GM20000 (cell line): ENCODE measurements around the gene KIF18B.

Experiments
- DNase-seq: peaks from one replicate; pipeline ENCODE4 v3.0.0; 2012; ENCODE audit warnings: low spot score
- CTCF ChIP-seq: IDR thresholded peaks from 2 replicates; pipeline ENCODE4 v1.5.1; 2012; ENCODE audit warnings: mild to moderate bottlenecking, control low read depth; ENCODE audit errors: extremely low read depth, missing control alignments

KIF18B gene

GRCh38 chr17:44932787-44933097 is 14.8 kb downstream of the KIF18B start:
- no peak for DNase-seq
- no peak for TF ChIP-seq CTCF

GRCh38 chr17:44932096-44932786 is 15.3 kb downstream of the KIF18B start:
- DNase-seq: no peak
- TF ChIP-seq CTCF: no peak

GRCh38 chr17:44931376-44931775 is 16.2 kb downstream of the KIF18B start:
- no peak for TF ChIP-seq CTCF
- no peak for DNase-seq

GRCh38 chr17:44930667-44931066 is 16.9 kb downstream of the KIF18B start:
- no peak for DNase-seq
- TF ChIP-seq CTCF: no peak

GRCh38 chr17:44928950-44929720 is 18.4 kb downstream of the KIF18B start:
- DNase-seq: no peak
- no peak for TF ChIP-seq CTCF

- no peak for DNase-seq
- no peak for TF ChIP-seq CTCF
These were observed 19.4 kb downstream of the KIF18B start for GRCh38 chr17:44928136-44928535.

GRCh38 chr17:44927696-44928095 is 19.9 kb downstream of the KIF18B start:
- no peak for TF ChIP-seq CTCF
- DNase-seq: no peak
